Astrocyte (in vitro differentiated cells and primary cell): ENCODE measurements around the gene NOXO1. TPM values are rescaled to one million over a fixed set of nuclear protein-coding genes. Genes with fewer than 3 reads are reported as not detected.

Experiments
- DNase-seq: peaks from one replicate; pipeline ENCODE4 v3.0.0-alpha.2; 2010; ENCODE audit warnings: low read depth
- FAIRE-seq: peaks from 2 replicates; lab custom pipeline; 2011; peaks lifted over from hg19 to GRCh38; lab: Jason Lieb, UNC
- H2AFZ ChIP-seq: 2 replicates; pipeline ENCODE4 v1.6.0; 2012; ENCODE audit warnings: low read depth, low read length, inconsistent platforms
- H3K27ac ChIP-seq: 2 replicates; pipeline ENCODE4 v1.5.1; 2011; ENCODE audit warnings: low read depth, low read length, inconsistent platforms
- H3K27me3 ChIP-seq: 2 replicates; pipeline ENCODE4 v1.6.0; 2011; ENCODE audit warnings: low read length, inconsistent platforms; ENCODE audit not compliant: insufficient read depth
- H3K36me3 ChIP-seq: 2 replicates; pipeline ENCODE4 v1.5.1; 2011; ENCODE audit warnings: low read length, inconsistent platforms; ENCODE audit not compliant: insufficient read depth
- H3K4me1 ChIP-seq: 2 replicates; pipeline ENCODE4 v1.5.1; 2011; ENCODE audit warnings: low read length, inconsistent platforms; ENCODE audit not compliant: insufficient read depth
- H3K4me2 ChIP-seq: 2 replicates; pipeline ENCODE4 v1.6.0; 2012; ENCODE audit warnings: low read length, inconsistent platforms
- H3K4me3 ChIP-seq: 2 replicates; pipeline ENCODE4 v1.5.1; 2011; ENCODE audit warnings: low read depth, mild to moderate bottlenecking, low read length, inconsistent platforms; ENCODE audit not compliant: insufficient read depth
- H3K79me2 ChIP-seq: 2 replicates; pipeline ENCODE4 v1.6.0; 2012; ENCODE audit warnings: mild to moderate bottlenecking, low read length, inconsistent platforms; ENCODE audit not compliant: insufficient read depth
- H3K9ac ChIP-seq: 2 replicates; pipeline ENCODE4 v1.6.0; 2012; ENCODE audit warnings: mild to moderate bottlenecking, low read length, inconsistent platforms
- H3K9me3 ChIP-seq: 2 replicates; pipeline ENCODE4 v1.5.1; 2012; ENCODE audit warnings: low read depth, mild to moderate bottlenecking, low read length, inconsistent platforms; ENCODE audit not compliant: insufficient read depth
- H4K20me1 ChIP-seq: 2 replicates; pipeline ENCODE4 v1.6.0; 2012; ENCODE audit warnings: low read length, inconsistent platforms; ENCODE audit not compliant: insufficient read depth
- H3K27ac Mint-ChIP-seq: one replicate; pipeline ENCODE4 v1.8.0; 2021; ENCODE audit warnings: mild to moderate bottlenecking, mixed read lengths; ENCODE audit not compliant: unreplicated experiment
- H3K27me3 Mint-ChIP-seq: one replicate; pipeline ENCODE4 v1.8.0; 2021; ENCODE audit warnings: low read depth, mixed read lengths; ENCODE audit not compliant: unreplicated experiment
- H3K36me3 Mint-ChIP-seq: one replicate; pipeline ENCODE4 v1.8.0; 2021; ENCODE audit warnings: low read depth, mixed read lengths; ENCODE audit not compliant: unreplicated experiment
- H3K4me1 Mint-ChIP-seq: one replicate; pipeline ENCODE4 v1.8.0; 2021; ENCODE audit warnings: low read depth, mixed read lengths; ENCODE audit not compliant: unreplicated experiment
- H3K4me3 Mint-ChIP-seq: one replicate; pipeline ENCODE4 v1.8.0; 2021; ENCODE audit warnings: mild to moderate bottlenecking, moderate library complexity, mixed read lengths; ENCODE audit not compliant: unreplicated experiment
- H3K9me3 Mint-ChIP-seq: one replicate; pipeline ENCODE4 v1.8.0; 2021; ENCODE audit warnings: mild to moderate bottlenecking, mixed read lengths; ENCODE audit not compliant: unreplicated experiment
- EZH2 ChIP-seq: IDR thresholded peaks from 2 replicates; pipeline ENCODE4 v1.6.1; 2012; ENCODE audit warnings: mild to moderate bottlenecking, low read length, inconsistent platforms; ENCODE audit not compliant: insufficient read depth
- total RNA-seq: library from RNA; stranded (reverse); gene quantifications from 2 replicates; pipeline ENCODE4 v1.2.1, GENCODE V29; 2021
- TF ChIP-seq, protein P1 (sequence below): IDR thresholded peaks from 2 replicates; pipeline ENCODE4 v1.5.1; 2011; ENCODE audit warnings: low read depth, mild to moderate bottlenecking, inconsistent platforms, low read length, moderate library complexity; ENCODE audit not compliant: insufficient read depth

The NOXO1 gene
- total RNA-seq, 1 donor from 2014 or later, result 0.89 TPM

DNA sequence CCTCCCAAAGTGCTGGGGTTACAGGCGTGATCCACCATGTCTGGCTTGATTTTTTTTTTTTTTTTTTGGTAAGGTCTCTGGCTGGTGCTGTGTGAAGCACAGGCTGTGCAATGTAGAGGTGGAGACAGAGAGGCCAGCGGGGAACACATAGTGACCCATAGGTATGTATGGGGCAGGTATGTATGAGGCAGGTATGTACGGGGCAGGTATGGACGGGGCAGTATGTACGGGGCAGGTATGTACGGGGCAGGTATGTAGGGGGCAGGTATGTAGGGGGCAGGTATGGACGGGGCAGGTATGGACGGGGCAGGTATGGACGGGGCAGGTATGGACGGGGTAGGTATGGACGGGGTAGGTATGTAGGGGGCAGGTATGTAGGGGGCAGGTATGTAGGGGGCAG, 31.8 kb downstream of the NOXO1 start:
- Mint-ChIP-seq H3K9me3 (no peaks in the 10 kb centered on the region), H3K4me1 (no peaks in the 10 kb centered on the region), H3K27me3 (peaks cover 4% of the 10 kb centered on the region), H3K27ac (no peak overlapping the region), H3K4me3 (no peak overlapping the region), H3K36me3 (no peaks in the 10 kb centered on the region)
- no peaks in the 10 kb centered on the region for H3K27me3 ChIP-seq
- H3K79me2 ChIP-seq, result no peaks in the 10 kb centered on the region
- no peak overlapping the region for H2AFZ ChIP-seq
- TF ChIP-seq EZH2, result no peak
- no peak for DNase-seq
- no peaks in the 10 kb centered on the region for H3K36me3 ChIP-seq
- no peak overlapping the region for H3K27ac ChIP-seq
- no peak overlapping the region for H3K9ac ChIP-seq
- no peak overlapping the region for H3K4me2 ChIP-seq
- no peaks in the 10 kb centered on the region for H4K20me1 ChIP-seq
- no peak overlapping the region for H3K4me3 ChIP-seq
- FAIRE-seq, result no peak
- H3K9me3 ChIP-seq, result no peaks in the 10 kb centered on the region
- H3K4me1 ChIP-seq, result no peaks in the 10 kb centered on the region

DNA sequence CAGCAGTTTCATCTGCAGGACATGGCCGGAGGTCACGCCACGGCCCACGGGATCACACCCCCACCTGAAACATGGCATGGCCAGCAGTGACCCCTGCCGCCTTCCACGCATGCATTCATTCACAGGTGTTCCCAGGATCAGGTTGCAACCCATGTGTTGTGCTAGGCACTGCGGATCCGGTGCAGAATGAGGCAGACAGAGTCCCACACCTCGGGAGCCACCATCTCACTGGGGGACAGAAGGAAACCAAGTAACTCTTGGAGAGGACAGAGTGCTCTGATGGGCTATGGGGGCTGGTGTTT, 33.9 kb downstream of the NOXO1 start:
- peaks cover 5% of the 10 kb centered on the region for H3K79me2 ChIP-seq
- H4K20me1 ChIP-seq, result peaks cover under 1% of the 10 kb centered on the region
- H3K4me2 ChIP-seq, result no peak overlapping the region
- H3K36me3 ChIP-seq, result no peaks in the 10 kb centered on the region
- H3K27ac ChIP-seq, result no peak overlapping the region
- no peak overlapping the region for H3K4me3 ChIP-seq
- Mint-ChIP-seq H3K36me3 (no peaks in the 10 kb centered on the region), H3K9me3 (no peaks in the 10 kb centered on the region), H3K27me3 (peaks cover 4% of the 10 kb centered on the region), H3K27ac (no peak overlapping the region), H3K4me3 (no peak overlapping the region), H3K4me1 (no peaks in the 10 kb centered on the region)
- H3K9me3 ChIP-seq, result no peaks in the 10 kb centered on the region
- no peaks in the 10 kb centered on the region for H3K27me3 ChIP-seq
- TF ChIP-seq EZH2, result no peak
- TF ChIP-seq, protein P1, sequence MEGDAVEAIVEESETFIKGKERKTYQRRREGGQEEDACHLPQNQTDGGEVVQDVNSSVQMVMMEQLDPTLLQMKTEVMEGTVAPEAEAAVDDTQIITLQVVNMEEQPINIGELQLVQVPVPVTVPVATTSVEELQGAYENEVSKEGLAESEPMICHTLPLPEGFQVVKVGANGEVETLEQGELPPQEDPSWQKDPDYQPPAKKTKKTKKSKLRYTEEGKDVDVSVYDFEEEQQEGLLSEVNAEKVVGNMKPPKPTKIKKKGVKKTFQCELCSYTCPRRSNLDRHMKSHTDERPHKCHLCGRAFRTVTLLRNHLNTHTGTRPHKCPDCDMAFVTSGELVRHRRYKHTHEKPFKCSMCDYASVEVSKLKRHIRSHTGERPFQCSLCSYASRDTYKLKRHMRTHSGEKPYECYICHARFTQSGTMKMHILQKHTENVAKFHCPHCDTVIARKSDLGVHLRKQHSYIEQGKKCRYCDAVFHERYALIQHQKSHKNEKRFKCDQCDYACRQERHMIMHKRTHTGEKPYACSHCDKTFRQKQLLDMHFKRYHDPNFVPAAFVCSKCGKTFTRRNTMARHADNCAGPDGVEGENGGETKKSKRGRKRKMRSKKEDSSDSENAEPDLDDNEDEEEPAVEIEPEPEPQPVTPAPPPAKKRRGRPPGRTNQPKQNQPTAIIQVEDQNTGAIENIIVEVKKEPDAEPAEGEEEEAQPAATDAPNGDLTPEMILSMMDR, result no peak
- FAIRE-seq (no peak), DNase-seq (no peak)
- H2AFZ ChIP-seq, result no peak overlapping the region
- peaks cover 3% of the 10 kb centered on the region for H3K4me1 ChIP-seq
- H3K9ac ChIP-seq, result no peak overlapping the region

DNA sequence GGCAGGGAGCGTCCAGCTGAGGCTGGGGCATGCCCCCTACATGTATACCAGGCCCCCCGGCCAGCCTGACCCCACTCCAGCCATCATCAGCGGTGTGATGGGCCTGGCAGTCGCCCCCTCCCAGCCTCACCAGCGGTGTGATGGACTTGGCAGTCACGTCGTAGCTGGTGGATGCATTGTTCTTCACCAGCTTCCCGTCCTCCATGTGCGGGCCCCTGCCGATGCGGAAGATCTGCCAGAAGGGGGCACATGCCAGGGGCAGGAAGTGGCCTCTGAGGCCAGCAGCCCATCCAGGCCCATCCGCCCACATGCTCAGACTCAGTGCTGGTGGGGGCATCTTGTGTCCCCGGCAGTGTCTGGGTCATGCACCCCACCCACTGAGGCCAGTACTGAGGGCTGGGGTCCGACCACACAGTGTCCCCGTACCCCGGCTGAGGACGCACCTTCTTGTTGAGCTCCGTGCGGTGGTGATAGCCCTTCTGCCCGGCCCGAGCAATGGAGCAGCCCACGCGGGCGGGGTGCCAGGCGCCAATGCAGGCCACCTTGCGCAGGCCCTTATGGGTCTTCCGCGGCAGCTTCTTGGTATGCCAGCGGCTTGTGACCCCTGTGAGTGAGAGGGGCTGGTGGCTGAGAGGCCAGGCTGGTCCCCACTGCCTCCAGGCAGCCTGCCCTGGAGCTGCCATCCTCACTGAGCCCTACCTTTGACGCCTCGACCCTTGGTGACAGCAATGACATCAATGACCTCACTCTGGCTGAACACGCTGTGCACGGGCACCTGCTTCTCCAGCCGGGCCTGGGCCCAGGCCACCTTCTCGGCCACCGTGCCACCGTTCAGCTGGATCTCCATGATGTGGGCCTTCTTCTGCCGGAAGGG, 34.5 kb downstream of the NOXO1 start:
- H3K4me1 Mint-ChIP-seq, result peaks cover 4% of the 10 kb centered on the region
- H3K36me3 Mint-ChIP-seq, result no peaks in the 10 kb centered on the region
- H3K9me3 Mint-ChIP-seq, result no peaks in the 10 kb centered on the region
- Histone ChIP-seq H3K4me2 (no peak overlapping the region), H3K4me3 (no peak overlapping the region), H3K36me3 (no peaks in the 10 kb centered on the region), H4K20me1 (peaks cover 5% of the 10 kb centered on the region), H3K27me3 (no peaks in the 10 kb centered on the region), H3K4me1 (peaks cover 9% of the 10 kb centered on the region), H3K27ac (no peak overlapping the region), H3K79me2 (peaks cover 7% of the 10 kb centered on the region), H3K9me3 (no peaks in the 10 kb centered on the region), H2AFZ (no peak overlapping the region), H3K9ac (no peak overlapping the region)
- TF ChIP-seq, protein P1, result no peak
- no peak for TF ChIP-seq EZH2
- DNase-seq, result no peak
- peaks cover 4% of the 10 kb centered on the region for H3K27me3 Mint-ChIP-seq
- no peak for FAIRE-seq
- no peak overlapping the region for H3K4me3 Mint-ChIP-seq
- no peak overlapping the region for H3K27ac Mint-ChIP-seq
